ENCODE results near the gene RFWD3.
A peak's percentile ranks its signal among the peaks of the same experiment; 100 is the strongest.

Gene RFWD3

GRCh38 chr16:74711938-74712337 is 45.3 kb upstream of the RFWD3 start:
- no peaks in the 10 kb centered on the region for H3K4me1 ChIP-seq (ENCODE audit: control insufficient read depth in 1 of 2, insufficient read depth in 2 of 2, low read length in 2 of 2)
- no peak overlapping the region for H4K12ac ChIP-seq (ENCODE audit: low read depth, low read length)
- no peak overlapping the region for H3K27ac ChIP-seq (ENCODE audit: low read depth, low read length)
- H3K4ac ChIP-seq (ENCODE audit: low read depth, low read length) = no peak overlapping the region
- no peak overlapping the region for H3K23ac ChIP-seq (ENCODE audit: low read length)
- no peak overlapping the region for H3K4me3 ChIP-seq (ENCODE audit: low read depth, low read length)
- no peak overlapping the region for H3K4me2 ChIP-seq (ENCODE audit: low read length)
- no peaks in the 10 kb centered on the region for H3K79me2 ChIP-seq (ENCODE audit: control insufficient read depth, insufficient read depth, low read length, poor library complexity)
- no peak for DNase-seq
- H4K91ac ChIP-seq (ENCODE audit: low read depth, low read length) = no peak overlapping the region
- no peak overlapping the region for H3K9ac ChIP-seq (ENCODE audit: low read length)
- H2BK12ac ChIP-seq (ENCODE audit: low read length) = no peak overlapping the region
- no peaks in the 10 kb centered on the region for H3K27me3 ChIP-seq (ENCODE audit: insufficient read depth, low read length)
- no peak overlapping the region for H3K18ac ChIP-seq (ENCODE audit: low read length)
- H2BK120ac ChIP-seq (ENCODE audit: insufficient read depth, low read length, poor library complexity) = no peak overlapping the region
- no peak overlapping the region for H3K14ac ChIP-seq (ENCODE audit: low read length)
- H2BK5ac ChIP-seq (ENCODE audit: low read depth, low read length, poor library complexity) = no peak overlapping the region
- no peak overlapping the region for H2AK5ac ChIP-seq (ENCODE audit: low read length)
- no CpG with 5 or more reads among the region's 12 CpGs for WGBS (ENCODE audit: extremely low coverage, insufficient coverage, insufficient read length)
- no peak overlapping the region for H2AFZ ChIP-seq (ENCODE audit: insufficient read depth, low read length, poor library complexity)
- H3K9me3 ChIP-seq (ENCODE audit: insufficient read depth, low read depth, low read length) = peaks cover 2% of the 10 kb centered on the region
- H3K36me3 ChIP-seq (ENCODE audit: control insufficient read depth in 1 of 2, insufficient read depth in 2 of 2, low read length in 2 of 2) = no peaks in the 10 kb centered on the region
- H4K8ac ChIP-seq (ENCODE audit: low read depth, low read length) = no peak overlapping the region
- no peaks in the 10 kb centered on the region for H3K79me1 ChIP-seq (ENCODE audit: low read length)

- DNase-seq = no peak
- no peak overlapping the region for H3K27ac ChIP-seq (ENCODE audit: low read depth, low read length)
These were observed 43.7 kb upstream of the RFWD3 start for GRCh38 chr16:74710401-74710800.

DNA sequence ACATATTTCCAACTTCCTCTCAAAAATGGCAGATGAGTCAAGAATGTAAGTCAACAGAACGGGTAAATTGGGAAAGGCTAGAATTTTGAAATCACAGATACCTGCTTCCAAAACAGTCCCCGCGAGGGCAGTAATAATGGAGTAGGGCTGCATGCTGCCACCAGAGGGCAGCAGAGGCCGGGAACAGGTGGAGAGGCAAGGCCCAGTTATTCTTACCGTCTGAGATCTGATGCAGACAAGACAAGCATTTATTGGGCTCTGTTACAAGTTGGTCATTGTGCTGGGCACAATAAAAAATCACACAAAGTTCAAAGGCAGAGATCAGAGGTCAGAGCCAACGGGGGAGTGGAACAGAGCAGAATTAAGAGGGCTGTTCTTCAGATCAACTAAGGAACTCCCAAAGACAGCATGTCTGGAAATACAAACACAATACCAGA is 42.8 kb upstream of the RFWD3 start:
- H3K4me3 ChIP-seq (ENCODE audit: low read depth, low read length) = no peak overlapping the region
- H2BK12ac ChIP-seq (ENCODE audit: low read length) = no peak overlapping the region
- H2AFZ ChIP-seq (ENCODE audit: insufficient read depth, low read length, poor library complexity) = no peak overlapping the region
- no peaks in the 10 kb centered on the region for H3K36me3 ChIP-seq (ENCODE audit: control insufficient read depth in 1 of 2, insufficient read depth in 2 of 2, low read length in 2 of 2)
- H3K4me2 ChIP-seq (ENCODE audit: low read length) = no peak overlapping the region
- H3K79me1 ChIP-seq (ENCODE audit: low read length) = no peaks in the 10 kb centered on the region
- no CpG with 5 or more reads among the region's 6 CpGs for WGBS (ENCODE audit: extremely low coverage, insufficient coverage, insufficient read length)
- no peak overlapping the region for H2AK5ac ChIP-seq (ENCODE audit: low read length)
- peaks cover 2% of the 10 kb centered on the region for H3K9me3 ChIP-seq (ENCODE audit: insufficient read depth, low read depth, low read length)
- H3K27me3 ChIP-seq (ENCODE audit: insufficient read depth, low read length) = no peaks in the 10 kb centered on the region
- no peak overlapping the region for H4K12ac ChIP-seq (ENCODE audit: low read depth, low read length)
- H3K4me1 ChIP-seq (ENCODE audit: control insufficient read depth in 1 of 2, insufficient read depth in 2 of 2, low read length in 2 of 2) = no peaks in the 10 kb centered on the region
- H2BK5ac ChIP-seq (ENCODE audit: low read depth, low read length, poor library complexity) = no peak overlapping the region
- H3K14ac ChIP-seq (ENCODE audit: low read length) = no peak overlapping the region
- H3K79me2 ChIP-seq (ENCODE audit: control insufficient read depth, insufficient read depth, low read length, poor library complexity) = no peaks in the 10 kb centered on the region
- no peak overlapping the region for H4K91ac ChIP-seq (ENCODE audit: low read depth, low read length)
- no peak overlapping the region for H3K9ac ChIP-seq (ENCODE audit: low read length)
- H3K4ac ChIP-seq (ENCODE audit: low read depth, low read length) = no peak overlapping the region
- DNase-seq = peak; percentile 82 to 95
- H4K8ac ChIP-seq (ENCODE audit: low read depth, low read length) = no peak overlapping the region
- H2BK120ac ChIP-seq (ENCODE audit: insufficient read depth, low read length, poor library complexity) = no peak overlapping the region
- H3K27ac ChIP-seq (ENCODE audit: low read depth, low read length) = no peak overlapping the region
- no peak overlapping the region for H3K18ac ChIP-seq (ENCODE audit: low read length)
- H3K23ac ChIP-seq (ENCODE audit: low read length) = no peak overlapping the region

More at GRCh38 chr16:74710401-74710800, 43.7 kb upstream of the RFWD3 start:
- WGBS (ENCODE audit: extremely low coverage, insufficient coverage, insufficient read length) = no CpG with 5 or more reads among the region's 8 CpGs
- Histone ChIP-seq H3K36me3 (ENCODE audit: control insufficient read depth in 1 of 2, insufficient read depth in 2 of 2, low read length in 2 of 2) (no peaks in the 10 kb centered on the region), H4K8ac (ENCODE audit: low read depth, low read length) (no peak overlapping the region), H2AFZ (ENCODE audit: insufficient read depth, low read length, poor library complexity) (no peak overlapping the region), H3K9me3 (ENCODE audit: insufficient read depth, low read depth, low read length) (peaks cover 2% of the 10 kb centered on the region), H2BK5ac (ENCODE audit: low read depth, low read length, poor library complexity) (no peak overlapping the region), H3K79me1 (ENCODE audit: low read length) (no peaks in the 10 kb centered on the region), H3K79me2 (ENCODE audit: control insufficient read depth, insufficient read depth, low read length, poor library complexity) (no peaks in the 10 kb centered on the region), H3K4ac (ENCODE audit: low read depth, low read length) (no peak overlapping the region), H3K4me2 (ENCODE audit: low read length) (no peak overlapping the region), H3K9ac (ENCODE audit: low read length) (no peak overlapping the region), H3K23ac (ENCODE audit: low read length) (no peak overlapping the region), H3K4me1 (ENCODE audit: control insufficient read depth in 1 of 2, insufficient read depth in 2 of 2, low read length in 2 of 2) (no peaks in the 10 kb centered on the region), H2AK5ac (ENCODE audit: low read length) (no peak overlapping the region), H3K4me3 (ENCODE audit: low read depth, low read length) (no peak overlapping the region), H3K18ac (ENCODE audit: low read length) (no peak overlapping the region), H3K27me3 (ENCODE audit: insufficient read depth, low read length) (no peaks in the 10 kb centered on the region), H4K91ac (ENCODE audit: low read depth, low read length) (no peak overlapping the region), H2BK120ac (ENCODE audit: insufficient read depth, low read length, poor library complexity) (no peak overlapping the region), H3K14ac (ENCODE audit: low read length) (no peak overlapping the region), H4K12ac (ENCODE audit: low read depth, low read length) (no peak overlapping the region), H2BK12ac (ENCODE audit: low read length) (no peak overlapping the region)

- no peaks in the 10 kb centered on the region for H3K4me1 ChIP-seq (ENCODE audit: control insufficient read depth in 1 of 2, insufficient read depth in 2 of 2, low read length in 2 of 2)
- no peaks in the 10 kb centered on the region for H3K27me3 ChIP-seq (ENCODE audit: insufficient read depth, low read length)
- no peak within 1 kb of the TSS for H3K9ac ChIP-seq (ENCODE audit: low read length)
- H3K79me1 ChIP-seq (ENCODE audit: low read length) = no peaks in the 10 kb centered on the region
- no peak within 1 kb of the TSS for H4K12ac ChIP-seq (ENCODE audit: low read depth, low read length)
- no peak within 1 kb of the TSS for H3K14ac ChIP-seq (ENCODE audit: low read length)
- no peak within 1 kb of the TSS for H2AK5ac ChIP-seq (ENCODE audit: low read length)
- H3K36me3 ChIP-seq (ENCODE audit: control insufficient read depth in 1 of 2, insufficient read depth in 2 of 2, low read length in 2 of 2) = no peaks in the 10 kb centered on the region
- H2AFZ ChIP-seq (ENCODE audit: insufficient read depth, low read length, poor library complexity) = no peak within 1 kb of the TSS
- H3K23ac ChIP-seq (ENCODE audit: low read length) = no peak within 1 kb of the TSS
- H2BK120ac ChIP-seq (ENCODE audit: insufficient read depth, low read length, poor library complexity) = no peak within 1 kb of the TSS
- H3K4me3 ChIP-seq (ENCODE audit: low read depth, low read length) = peak within 1 kb of the TSS; percentile 16
- no peaks in the 10 kb centered on the region for H3K9me3 ChIP-seq (ENCODE audit: insufficient read depth, low read depth, low read length)
- no peak within 1 kb of the TSS for H3K27ac ChIP-seq (ENCODE audit: low read depth, low read length)
- peak within 1 kb of the TSS; percentile 48 for H3K4me2 ChIP-seq (ENCODE audit: low read length)
- H2BK12ac ChIP-seq (ENCODE audit: low read length) = no peak within 1 kb of the TSS
- peak; percentile 36 to 50 for DNase-seq
- no peaks in the 10 kb centered on the region for H3K79me2 ChIP-seq (ENCODE audit: control insufficient read depth, insufficient read depth, low read length, poor library complexity)
- no peak within 1 kb of the TSS for H4K8ac ChIP-seq (ENCODE audit: low read depth, low read length)
- H4K91ac ChIP-seq (ENCODE audit: low read depth, low read length) = no peak within 1 kb of the TSS
- WGBS (ENCODE audit: extremely low coverage, insufficient coverage, insufficient read length) = no CpG with 5 or more reads among the region's 35 CpGs
- no peak within 1 kb of the TSS for H2BK5ac ChIP-seq (ENCODE audit: low read depth, low read length, poor library complexity)
- H3K4ac ChIP-seq (ENCODE audit: low read depth, low read length) = no peak within 1 kb of the TSS
- no peak within 1 kb of the TSS for H3K18ac ChIP-seq (ENCODE audit: low read length)
These were observed 34.0 kb upstream of the RFWD3 start, which contains the start of gene MLKL for GRCh38 chr16:74700438-74701225. Gene MLKL (minus strand): TSS chr16:74700862. CDS start chr16:74695757, 5,105 bp downstream.

Measured in trophoblast cell (in vitro differentiated cells and primary cell).